SK-N-MC (cell line): ENCODE results near the gene CRABP2.

Experiments used
- DNase-seq: peaks from one replicate; pipeline ENCODE4 v3.0.0-alpha.2; 2011; ENCODE audit warnings: low read depth, low spot score
- H3K27ac ChIP-seq: fragments of 200-600 bp; sonication (generic); 2 replicates; pipeline ENCODE4 v1.5.1; 2016; ENCODE audit warnings: mixed run types
- H3K36me3 ChIP-seq: fragments of 200-600 bp; sonication (generic); 2 replicates; pipeline ENCODE4 v1.6.1; 2017; ENCODE audit warnings: antibody characterized with exemption, low read length, mixed read lengths; ENCODE audit not compliant: insufficient read depth
- H3K4me3 ChIP-seq: fragments of 200-600 bp; sonication (generic); 2 replicates; pipeline ENCODE4 v1.5.1; 2016
- H3K9ac ChIP-seq: fragments of 200-600 bp; sonication (generic); 2 replicates; pipeline ENCODE4 v1.8.0; 2017; ENCODE audit warnings: mixed run types, mixed read lengths; ENCODE audit not compliant: insufficient read length
- H3K9me3 ChIP-seq: fragments of 200-600 bp; sonication (generic); 2 replicates; pipeline ENCODE4 v1.6.1; 2017; ENCODE audit warnings: low read depth, mild to moderate bottlenecking, antibody characterized with exemption, low read length, moderate library complexity, mixed read lengths
- EZH2 ChIP-seq: fragments of 200-600 bp; sonication (generic); IDR thresholded peaks from one replicate; pipeline ENCODE4 v1.6.1; 2017; ENCODE audit warnings: antibody characterized with exemption
- FOXP2 ChIP-seq: optimal IDR thresholded peaks from 2 replicates; pipeline ENCODE3; 2011; ENCODE audit warnings: mild to moderate bottlenecking, moderate library complexity; ENCODE audit not compliant: insufficient read depth; ENCODE audit errors: extremely low read length, control extremely low read depth
- POLR2AphosphoS5 ChIP-seq: IDR thresholded peaks from 2 replicates; pipeline ENCODE4 v1.6.1; 2012; ENCODE audit warnings: mild to moderate bottlenecking, low read depth, low read length, borderline replicate concordance

CRABP2 gene

GRCh38 chr1:156748670-156749418, 43.5 kb upstream of the CRABP2 start:
- peak overlapping the region; percentile 99 for H3K4me3 ChIP-seq
- H3K27ac ChIP-seq, result peak overlapping the region; percentile 90
- DNase-seq, result no peak
- TF ChIP-seq POLR2AphosphoS5 (no peak), EZH2 (no peak), FOXP2 (no peak)
- peaks cover 25% of the 10 kb centered on the region for H3K36me3 ChIP-seq
- peak overlapping the region; percentile 95 for H3K9ac ChIP-seq
- no peaks in the 10 kb centered on the region for H3K9me3 ChIP-seq

GRCh38 chr1:156747742-156748669, 42.6 kb upstream of the CRABP2 start:
- Histone ChIP-seq H3K27ac (peak overlapping the region; percentile 90), H3K4me3 (peak overlapping the region; percentile 99), H3K9me3 (no peaks in the 10 kb centered on the region), H3K9ac (peak overlapping the region; percentile 95), H3K36me3 (peaks cover 34% of the 10 kb centered on the region)
- no peak for TF ChIP-seq EZH2
- TF ChIP-seq FOXP2, result no peak
- TF ChIP-seq POLR2AphosphoS5, result no peak
- DNase-seq, result no peak

GRCh38 chr1:156746728-156747631, 41.6 kb upstream of the CRABP2 start:
- Histone ChIP-seq H3K36me3 (peaks cover 44% of the 10 kb centered on the region), H3K4me3 (peak overlapping the region; percentile 99)
- TF ChIP-seq EZH2 (no peak), POLR2AphosphoS5 (peak; percentile 45; the same call in 1 of the 2 replicates), FOXP2 (peak; percentile 24)

GRCh38 chr1:156746406-156746727, 41.0 kb upstream of the CRABP2 start:
- no peak for DNase-seq
- no peak for TF ChIP-seq FOXP2
- TF ChIP-seq EZH2, result no peak
- TF ChIP-seq POLR2AphosphoS5, result no peak
- peaks cover 49% of the 10 kb centered on the region for H3K36me3 ChIP-seq
- peak overlapping the region; percentile 51 for H3K9ac ChIP-seq
- peak overlapping the region; percentile 90 for H3K27ac ChIP-seq
- H3K4me3 ChIP-seq, result peak overlapping the region; percentile 99
- H3K9me3 ChIP-seq, result no peaks in the 10 kb centered on the region

More at GRCh38 chr1:156746728-156747631, 41.6 kb upstream of the CRABP2 start:
- DNase-seq, result no peak
- peak overlapping the region; percentile 95 for H3K9ac ChIP-seq
- H3K9me3 ChIP-seq, result no peaks in the 10 kb centered on the region
- peak overlapping the region; percentile 90 for H3K27ac ChIP-seq

- Histone ChIP-seq H3K9ac (peak overlapping the region; percentile 51), H3K9me3 (no peaks in the 10 kb centered on the region), H3K4me3 (peak overlapping the region; percentile 99; the same call in 1 of the 2 replicates), H3K36me3 (peaks cover 49% of the 10 kb centered on the region), H3K27ac (peak overlapping the region; percentile 90)
- TF ChIP-seq EZH2, result no peak
- no peak for TF ChIP-seq POLR2AphosphoS5
- no peak for TF ChIP-seq FOXP2
- no peak for DNase-seq
Observed at GRCh38 chr1:156745881-156746280, 40.5 kb upstream of the CRABP2 start.

DNA sequence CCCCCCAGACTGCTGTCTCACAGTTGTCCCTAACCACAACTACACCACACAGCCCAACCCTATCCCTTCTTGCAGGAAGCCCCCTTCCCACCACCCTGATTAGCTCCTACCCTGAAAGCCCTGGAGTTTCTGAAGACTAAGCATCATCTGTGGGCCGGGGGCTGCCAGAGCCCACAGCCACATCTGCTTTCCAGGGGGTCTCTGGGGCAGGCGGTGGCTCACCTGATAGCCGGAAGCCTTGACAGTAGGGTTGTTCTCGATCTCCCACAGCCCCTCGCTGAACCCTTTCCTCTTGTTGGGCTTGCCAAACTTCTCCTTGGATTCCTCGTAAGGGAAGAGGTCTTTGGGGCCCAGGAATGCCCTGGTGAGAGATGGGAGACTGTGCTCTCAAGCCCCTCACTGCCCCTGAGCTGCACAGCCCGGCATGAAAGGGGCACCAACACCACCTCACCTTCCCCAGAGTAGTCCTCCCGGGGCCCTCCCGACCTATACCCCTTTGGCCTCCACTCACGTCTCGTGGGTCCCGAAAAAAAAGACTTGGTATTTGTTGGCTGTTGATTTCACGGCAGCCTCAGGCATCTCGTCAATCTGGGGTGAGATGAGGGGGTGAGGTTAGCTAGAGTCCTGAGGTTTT, 39.5 kb upstream of the CRABP2 start:
- H3K9ac ChIP-seq, result no peak overlapping the region
- no peak overlapping the region for H3K4me3 ChIP-seq
- no peak for DNase-seq
- peaks cover 47% of the 10 kb centered on the region for H3K36me3 ChIP-seq
- no peaks in the 10 kb centered on the region for H3K9me3 ChIP-seq
- no peak for TF ChIP-seq FOXP2
- TF ChIP-seq POLR2AphosphoS5, result no peak
- TF ChIP-seq EZH2, result no peak
- peak overlapping the region; percentile 23 for H3K27ac ChIP-seq

GRCh38 chr1:156744344-156744743, 39.0 kb upstream of the CRABP2 start:
- H3K4me3 ChIP-seq, result no peak overlapping the region
- no peaks in the 10 kb centered on the region for H3K9me3 ChIP-seq
- no peak overlapping the region for H3K9ac ChIP-seq
- DNase-seq, result no peak
- H3K27ac ChIP-seq, result peak overlapping the region; percentile 17; the same call in 1 of the 2 replicates
- peaks cover 47% of the 10 kb centered on the region for H3K36me3 ChIP-seq
- TF ChIP-seq EZH2, result no peak
- TF ChIP-seq FOXP2, result no peak
- TF ChIP-seq POLR2AphosphoS5, result no peak
